Nephron progenitor cell (in vitro differentiated cells): Measurements from ENCODE around the gene NLRP3.

Source experiments
- DNase-seq: peaks from one replicate; pipeline ENCODE4 v3.0.0; 2021
- H3K27ac Mint-ChIP-seq: 2 replicates; pipeline ENCODE4 v1.8.0; 2021; ENCODE audit warnings: mild to moderate bottlenecking, moderate library complexity, mixed read lengths
- H3K27me3 Mint-ChIP-seq: 2 replicates; pipeline ENCODE4 v1.8.0; 2021; ENCODE audit warnings: mild to moderate bottlenecking, low read depth, mixed read lengths; ENCODE audit not compliant: poor library complexity
- H3K36me3 Mint-ChIP-seq: 2 replicates; pipeline ENCODE4 v1.8.0; 2021; ENCODE audit warnings: low read depth, mixed read lengths
- H3K4me1 Mint-ChIP-seq: 2 replicates; pipeline ENCODE4 v1.8.0; 2021; ENCODE audit warnings: mixed read lengths
- H3K4me3 Mint-ChIP-seq: 2 replicates; pipeline ENCODE4 v1.8.0; 2021; ENCODE audit warnings: mild to moderate bottlenecking, moderate library complexity, mixed read lengths
- H3K9me3 Mint-ChIP-seq: 2 replicates; pipeline ENCODE4 v1.8.0; 2021; ENCODE audit warnings: mild to moderate bottlenecking, moderate library complexity, mixed read lengths
- TF ChIP-seq, protein P1 (sequence below): fragments of 200-600 bp; sonication (generic); IDR thresholded peaks from 2 replicates; pipeline ENCODE4 v1.5.0; 2021; ENCODE audit warnings: antibody characterized with exemption

Gene NLRP3

DNA sequence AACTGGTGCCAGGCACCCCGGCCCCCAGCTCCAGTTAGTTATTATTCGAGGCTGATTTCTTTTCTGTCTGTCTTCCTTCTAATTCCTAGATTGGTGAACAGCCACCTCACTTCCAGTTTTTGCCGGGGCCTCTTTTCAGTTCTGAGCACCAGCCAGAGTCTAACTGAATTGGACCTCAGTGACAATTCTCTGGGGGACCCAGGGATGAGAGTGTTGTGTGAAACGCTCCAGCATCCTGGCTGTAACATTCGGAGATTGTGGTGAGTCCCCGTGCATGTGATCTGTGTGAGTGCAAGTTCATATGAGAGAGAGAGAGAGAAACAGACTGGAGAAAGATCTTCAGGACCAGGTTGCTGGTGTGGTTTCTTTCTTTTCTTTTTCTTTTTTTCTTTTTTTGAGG lies 13.5 kb downstream of the NLRP3 start:
- DNase-seq, result no peak
- Mint-ChIP-seq H3K9me3 (no peaks in the 10 kb centered on the region), H3K27ac (no peak overlapping the region), H3K36me3 (no peaks in the 10 kb centered on the region), H3K4me1 (peaks cover 12% of the 10 kb centered on the region), H3K4me3 (no peak overlapping the region), H3K27me3 (peaks cover 26% of the 10 kb centered on the region)
- TF ChIP-seq, protein P1, sequence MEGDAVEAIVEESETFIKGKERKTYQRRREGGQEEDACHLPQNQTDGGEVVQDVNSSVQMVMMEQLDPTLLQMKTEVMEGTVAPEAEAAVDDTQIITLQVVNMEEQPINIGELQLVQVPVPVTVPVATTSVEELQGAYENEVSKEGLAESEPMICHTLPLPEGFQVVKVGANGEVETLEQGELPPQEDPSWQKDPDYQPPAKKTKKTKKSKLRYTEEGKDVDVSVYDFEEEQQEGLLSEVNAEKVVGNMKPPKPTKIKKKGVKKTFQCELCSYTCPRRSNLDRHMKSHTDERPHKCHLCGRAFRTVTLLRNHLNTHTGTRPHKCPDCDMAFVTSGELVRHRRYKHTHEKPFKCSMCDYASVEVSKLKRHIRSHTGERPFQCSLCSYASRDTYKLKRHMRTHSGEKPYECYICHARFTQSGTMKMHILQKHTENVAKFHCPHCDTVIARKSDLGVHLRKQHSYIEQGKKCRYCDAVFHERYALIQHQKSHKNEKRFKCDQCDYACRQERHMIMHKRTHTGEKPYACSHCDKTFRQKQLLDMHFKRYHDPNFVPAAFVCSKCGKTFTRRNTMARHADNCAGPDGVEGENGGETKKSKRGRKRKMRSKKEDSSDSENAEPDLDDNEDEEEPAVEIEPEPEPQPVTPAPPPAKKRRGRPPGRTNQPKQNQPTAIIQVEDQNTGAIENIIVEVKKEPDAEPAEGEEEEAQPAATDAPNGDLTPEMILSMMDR, result no peak

DNA sequence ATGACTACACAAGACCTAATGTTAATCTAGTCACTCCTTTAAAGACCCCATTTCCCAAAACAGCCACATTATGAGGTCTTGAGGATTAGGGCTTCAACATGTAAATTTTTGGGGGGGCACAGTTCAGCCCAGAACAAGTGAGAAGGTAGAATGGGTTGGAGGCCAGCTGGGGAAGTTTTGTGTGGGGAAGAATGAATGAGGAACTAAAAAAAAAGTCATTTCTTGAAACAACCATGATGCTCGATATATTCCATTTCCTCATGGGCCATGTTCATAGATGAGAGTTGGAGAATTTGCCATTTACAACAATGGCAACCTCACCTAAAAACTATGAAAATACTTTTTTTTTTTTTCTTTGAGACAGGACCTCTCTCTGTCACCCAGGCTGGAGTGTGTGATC lies 14.5 kb downstream of the NLRP3 start:
- TF ChIP-seq, protein P1, result no peak
- Mint-ChIP-seq H3K4me1 (peaks cover 12% of the 10 kb centered on the region), H3K27ac (no peak overlapping the region), H3K27me3 (peaks cover 20% of the 10 kb centered on the region), H3K4me3 (no peak overlapping the region), H3K9me3 (no peaks in the 10 kb centered on the region), H3K36me3 (no peaks in the 10 kb centered on the region)
- no peak for DNase-seq

DNA sequence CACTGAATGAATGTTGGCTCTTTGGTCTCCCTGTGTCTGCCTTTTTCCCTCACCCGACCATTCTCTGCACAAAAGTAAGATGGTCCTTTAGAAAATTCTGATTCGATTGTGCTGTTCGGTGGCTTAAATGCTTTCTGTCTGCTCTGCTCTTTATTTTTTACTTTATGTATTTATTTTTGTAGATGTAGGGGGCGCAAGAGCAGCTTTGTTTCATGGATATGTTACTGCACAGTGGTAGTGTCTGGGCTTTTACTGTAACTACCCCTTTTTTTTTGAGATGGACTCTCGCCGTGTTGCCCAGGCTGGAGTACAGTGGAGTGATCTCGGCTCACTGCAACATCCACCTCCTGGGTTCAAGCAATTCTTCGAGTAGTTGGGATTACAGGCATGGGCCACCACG lies 15.7 kb downstream of the NLRP3 start:
- Mint-ChIP-seq H3K4me1 (peaks cover 12% of the 10 kb centered on the region), H3K9me3 (no peaks in the 10 kb centered on the region), H3K27me3 (peaks cover 22% of the 10 kb centered on the region), H3K27ac (no peak overlapping the region), H3K4me3 (no peak overlapping the region), H3K36me3 (no peaks in the 10 kb centered on the region)
- no peak for DNase-seq
- TF ChIP-seq, protein P1, result no peak

DNA sequence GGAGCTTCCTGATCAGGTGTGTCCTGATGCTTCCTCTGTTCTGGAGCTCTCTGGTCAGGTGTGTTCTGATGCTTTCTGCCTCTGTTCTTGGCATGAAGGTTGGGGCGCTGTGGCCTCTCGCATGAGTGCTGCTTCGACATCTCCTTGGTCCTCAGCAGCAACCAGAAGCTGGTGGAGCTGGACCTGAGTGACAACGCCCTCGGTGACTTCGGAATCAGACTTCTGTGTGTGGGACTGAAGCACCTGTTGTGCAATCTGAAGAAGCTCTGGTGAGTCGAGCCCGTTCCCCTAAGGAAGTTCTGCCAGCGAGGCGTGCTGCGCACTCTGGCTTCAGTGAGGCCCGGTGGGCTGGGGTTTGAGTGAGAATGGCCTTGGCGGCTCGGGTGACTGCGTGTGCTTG lies 18.0 kb downstream of the NLRP3 start:
- Mint-ChIP-seq H3K27me3 (peaks cover 22% of the 10 kb centered on the region), H3K4me1 (peaks cover 12% of the 10 kb centered on the region), H3K27ac (peak overlapping the region; percentile 24), H3K9me3 (no peaks in the 10 kb centered on the region), H3K36me3 (no peaks in the 10 kb centered on the region), H3K4me3 (no peak overlapping the region)
- TF ChIP-seq, protein P1, result no peak
- DNase-seq, result no peak

DNA sequence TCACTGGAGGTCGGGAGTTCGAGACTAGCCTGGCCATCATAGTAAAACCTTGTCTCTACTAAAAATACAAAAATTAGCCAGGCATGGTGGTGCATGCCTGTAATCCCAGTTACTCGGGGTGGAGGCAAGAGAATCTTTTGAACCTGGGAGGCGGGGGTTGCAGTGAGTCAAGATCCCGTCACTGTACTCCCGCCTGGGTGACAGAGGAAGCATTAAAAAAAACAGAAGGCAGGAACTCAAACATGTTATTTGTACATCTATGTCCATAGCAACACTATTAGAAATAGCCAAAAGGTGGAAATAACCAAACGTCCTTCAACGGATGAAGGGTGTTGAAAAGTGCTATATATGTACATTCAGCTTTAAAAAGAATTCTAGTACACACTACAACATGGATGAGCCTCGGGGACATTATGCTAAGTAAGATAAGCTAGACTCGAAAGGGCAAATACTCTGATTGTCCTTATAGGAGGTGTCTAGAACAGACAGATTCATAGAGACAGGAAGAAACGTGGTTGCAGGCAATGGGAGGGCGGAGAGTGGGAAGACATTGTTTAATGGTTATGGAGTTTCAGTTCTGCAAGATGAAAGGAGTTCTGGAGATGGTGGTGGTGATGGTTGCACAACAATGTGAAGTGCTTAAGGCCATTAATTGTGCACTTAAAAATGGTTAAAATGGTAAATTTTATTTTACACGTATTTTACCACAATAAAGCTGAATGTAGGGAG lies 19.2 kb downstream of the NLRP3 start:
- TF ChIP-seq, protein P1, result no peak
- H3K36me3 Mint-ChIP-seq, result no peaks in the 10 kb centered on the region
- peaks cover 22% of the 10 kb centered on the region for H3K27me3 Mint-ChIP-seq
- no peak for DNase-seq
- no peaks in the 10 kb centered on the region for H3K9me3 Mint-ChIP-seq
- no peak overlapping the region for H3K4me3 Mint-ChIP-seq
- peaks cover 11% of the 10 kb centered on the region for H3K4me1 Mint-ChIP-seq
- no peak overlapping the region for H3K27ac Mint-ChIP-seq

DNA sequence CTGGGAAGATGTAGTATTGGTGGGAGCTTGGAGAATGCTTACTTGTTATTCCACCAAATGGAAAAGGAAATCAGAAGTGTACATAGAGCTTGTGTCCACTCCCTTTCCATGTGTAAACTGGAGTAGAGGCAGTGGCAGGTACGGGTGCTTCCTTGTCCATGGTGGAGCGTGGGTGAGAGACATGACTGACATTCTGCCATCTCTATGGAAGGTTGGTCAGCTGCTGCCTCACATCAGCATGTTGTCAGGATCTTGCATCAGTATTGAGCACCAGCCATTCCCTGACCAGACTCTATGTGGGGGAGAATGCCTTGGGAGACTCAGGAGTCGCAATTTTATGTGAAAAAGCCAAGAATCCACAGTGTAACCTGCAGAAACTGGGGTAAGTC lies 19.8 kb downstream of the NLRP3 start:
- no peak for DNase-seq
- H3K9me3 Mint-ChIP-seq, result no peaks in the 10 kb centered on the region
- no peak overlapping the region for H3K4me3 Mint-ChIP-seq
- H3K27ac Mint-ChIP-seq, result no peak overlapping the region
- H3K4me1 Mint-ChIP-seq, result peaks cover 7% of the 10 kb centered on the region
- H3K27me3 Mint-ChIP-seq, result peaks cover 27% of the 10 kb centered on the region
- no peaks in the 10 kb centered on the region for H3K36me3 Mint-ChIP-seq
- TF ChIP-seq, protein P1, result no peak
